Immature natural killer cell (primary cell): ENCODE measurements around the gene LONP2. TPM values are rescaled to one million over a fixed set of nuclear protein-coding genes. Genes with fewer than 3 reads are reported as not detected.
"Not testable (repeated sequence)": the region's sequence is repeated elsewhere in the genome, so short reads cannot be mapped to it uniquely, and the experiment has no call there.

Experiments used
- DNase-seq, 3 donors: peaks; one replicate each; pipeline ENCODE4 v3.0.0; 2022; ENCODE audit warnings: mixed read lengths in 1 of 3
- H3K27ac Mint-ChIP-seq, 6 donors: one replicate each; pipeline ENCODE4 v1.8.0; 2020; ENCODE audit warnings: mixed read lengths in 6 of 6, mild to moderate bottlenecking in 5 of 6, inconsistent platforms in 4 of 6, moderate library complexity in 3 of 6
- H3K27me3 Mint-ChIP-seq, 3 donors: one replicate each; pipeline ENCODE4 v1.8.0; 2020 to 2021; ENCODE audit warnings: low read depth in 3 of 3, mild to moderate bottlenecking in 3 of 3, mixed read lengths in 3 of 3, moderate library complexity in 3 of 3, inconsistent platforms in 1 of 3
- H3K36me3 Mint-ChIP-seq, 3 donors: one replicate each; pipeline ENCODE4 v1.8.0; 2020; ENCODE audit warnings: mixed read lengths in 3 of 3, inconsistent platforms in 2 of 3, mild to moderate bottlenecking in 2 of 3
- H3K4me1 Mint-ChIP-seq, 2 donors: one replicate each; pipeline ENCODE4 v1.8.0; 2020; ENCODE audit warnings: inconsistent platforms in 2 of 2, mild to moderate bottlenecking in 2 of 2, mixed read lengths in 2 of 2, moderate library complexity in 1 of 2
- H3K4me3 Mint-ChIP-seq, 5 donors: one replicate each; pipeline ENCODE4 v1.8.0; 2020; ENCODE audit warnings: mild to moderate bottlenecking in 5 of 5, mixed read lengths in 5 of 5, inconsistent platforms in 3 of 5, moderate library complexity in 3 of 5
- H3K9me3 Mint-ChIP-seq, 6 donors: one replicate each; pipeline ENCODE4 v1.8.0; 2020; ENCODE audit warnings: mild to moderate bottlenecking in 6 of 6, mixed read lengths in 6 of 6, inconsistent platforms in 4 of 6, moderate library complexity in 3 of 6
- polyA plus RNA-seq, 3 donors: library from polyadenylated mRNA; unstranded; fragments of 300-500 nt; fragmentation: Illumina TruSeq; gene quantifications; one replicate each; pipeline ENCODE4 v1.2.3, GENCODE V29; 2021

Gene LONP2
- polyA plus RNA-seq, 3 donors from 2014 or later: 9.7 to 32.4 (median 17.6) TPM

DNA sequence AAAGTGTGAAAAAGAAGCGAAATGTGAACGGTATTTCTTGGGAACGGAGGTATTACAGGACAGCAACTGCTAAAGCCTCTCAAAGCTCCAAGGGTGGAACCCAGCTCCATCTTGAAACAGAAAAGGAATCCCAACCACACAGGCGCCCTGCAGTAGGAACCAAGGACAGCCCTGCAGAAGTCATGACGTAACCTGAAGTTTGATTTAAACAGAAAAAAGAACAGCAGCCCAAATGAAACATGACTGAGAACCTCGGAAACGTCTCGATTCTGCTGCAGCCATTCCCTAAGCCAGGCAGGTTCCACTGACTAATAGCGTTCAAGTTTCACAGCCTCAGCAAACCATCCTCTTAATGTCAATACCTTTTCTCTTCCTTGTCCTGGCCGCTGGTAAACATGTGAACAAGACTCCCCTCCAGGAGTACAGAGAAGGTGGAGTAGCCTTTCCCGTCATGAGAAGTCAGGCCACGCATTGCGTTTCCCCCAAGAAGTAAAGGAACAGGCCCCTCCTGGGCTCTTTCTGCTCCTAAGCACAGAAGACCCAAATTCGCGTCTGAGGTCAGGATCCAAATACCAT lies 121.0 kb downstream of the LONP2 start:
- H3K9me3 Mint-ChIP-seq: no peaks in the 10 kb centered on the region
- H3K36me3 Mint-ChIP-seq: no peaks in the 10 kb centered on the region
- peak overlapping the region; percentile 74 to 93 (median 80) for H3K4me3 Mint-ChIP-seq
- peak overlapping the region in 1 of 6 donors; percentile 84 for H3K27ac Mint-ChIP-seq
- H3K27me3 Mint-ChIP-seq: peaks cover 0 to 2% (median 0%) of the 10 kb centered on the region in 3 donors
- peaks cover 23 to 48% of the 10 kb centered on the region in 2 donors for H3K4me1 Mint-ChIP-seq
- DNase-seq: no peak

DNA sequence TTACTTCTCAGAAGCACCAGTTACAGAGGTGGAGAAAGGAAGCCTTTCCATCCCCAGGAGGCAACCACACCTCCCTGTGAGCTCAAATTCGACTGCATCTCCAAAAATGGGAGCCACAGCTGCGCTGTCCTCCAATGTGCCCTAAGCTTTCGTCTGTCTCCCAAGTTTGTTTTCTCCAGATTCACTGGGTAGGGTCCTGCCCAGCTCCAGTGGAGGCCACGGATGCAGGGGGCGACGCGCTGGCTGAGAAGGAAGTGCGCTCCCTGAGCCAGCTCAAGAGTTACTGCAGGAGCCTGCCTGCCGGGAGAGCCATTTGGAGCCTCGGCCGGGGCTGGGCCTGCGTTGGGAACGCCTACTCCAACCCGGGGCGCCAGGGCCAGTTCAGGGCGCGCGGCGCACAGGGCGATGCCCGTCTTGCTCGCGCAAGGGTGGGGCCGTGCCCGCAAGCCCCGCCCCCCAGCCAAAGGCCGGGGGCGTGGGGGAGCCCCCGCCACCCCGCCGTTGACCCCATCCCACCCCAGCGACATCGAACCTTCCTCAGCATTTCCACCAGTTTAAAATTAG lies 121.6 kb downstream of the LONP2 start:
- H3K4me1 Mint-ChIP-seq: peaks cover 23 to 49% of the 10 kb centered on the region in 2 donors
- DNase-seq: peak; percentile 47 to 55 (median 47)
- peaks cover 0 to 2% (median 0%) of the 10 kb centered on the region in 3 donors for H3K27me3 Mint-ChIP-seq
- peak overlapping the region in 4 of 6 donors; percentile 72 to 84 (median 80) for H3K27ac Mint-ChIP-seq
- H3K36me3 Mint-ChIP-seq: no peaks in the 10 kb centered on the region
- H3K4me3 Mint-ChIP-seq: peak overlapping the region; percentile 80 to 93 (median 87)
- no peaks in the 10 kb centered on the region for H3K9me3 Mint-ChIP-seq

DNA sequence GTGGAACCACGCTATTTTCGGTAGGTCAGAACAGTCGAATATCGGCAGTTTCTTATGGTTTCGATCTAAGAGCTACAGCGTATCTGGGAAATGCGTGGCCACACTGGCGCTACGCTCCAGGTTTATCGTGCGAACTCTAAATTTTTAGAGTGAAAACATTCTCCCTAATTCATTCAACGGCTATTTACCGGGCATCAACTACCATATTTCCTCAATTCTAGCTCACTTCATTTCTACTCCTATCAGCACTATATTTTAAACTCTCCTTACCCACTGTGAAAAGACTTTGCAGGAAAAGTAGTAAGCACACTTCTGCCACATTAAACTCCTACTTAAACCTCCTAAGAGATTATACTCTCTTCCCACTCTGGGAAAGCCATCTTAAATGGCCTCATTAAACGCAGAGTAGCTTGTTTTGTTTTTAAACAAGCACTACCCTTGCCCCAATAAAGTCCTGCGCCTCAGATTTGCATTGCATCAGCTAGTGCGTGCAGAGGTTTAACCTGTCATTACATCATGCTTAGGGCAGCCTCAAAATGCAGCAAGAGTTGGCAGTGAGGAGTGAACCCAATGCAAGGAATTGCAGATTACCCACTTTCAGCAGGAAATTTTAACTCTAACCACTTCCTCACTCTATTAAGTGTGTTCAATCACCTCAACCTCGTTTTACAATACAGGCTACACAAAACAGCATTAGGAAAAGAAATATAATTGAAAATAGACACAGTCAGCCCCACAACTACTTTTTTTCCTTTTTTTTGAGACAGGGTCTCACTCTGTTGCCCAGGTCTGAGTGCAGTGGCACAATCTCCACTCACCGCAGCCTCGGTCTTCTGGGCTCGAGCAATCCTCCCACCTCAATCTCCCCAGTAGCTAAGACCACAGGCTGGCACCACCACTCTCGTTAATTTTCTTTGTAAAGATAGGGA lies 122.3 kb downstream of the LONP2 start:
- peak overlapping the region; percentile 80 to 93 (median 87) for H3K4me3 Mint-ChIP-seq
- DNase-seq: peak; percentile 13 to 36 (median 23)
- peak overlapping the region; percentile 9 to 87 (median 80) for H3K27ac Mint-ChIP-seq
- peaks cover 23 to 49% of the 10 kb centered on the region in 2 donors for H3K4me1 Mint-ChIP-seq
- H3K9me3 Mint-ChIP-seq: no peaks in the 10 kb centered on the region
- H3K36me3 Mint-ChIP-seq: no peaks in the 10 kb centered on the region
- H3K27me3 Mint-ChIP-seq: peaks cover 0 to 2% (median 0%) of the 10 kb centered on the region in 3 donors

DNA sequence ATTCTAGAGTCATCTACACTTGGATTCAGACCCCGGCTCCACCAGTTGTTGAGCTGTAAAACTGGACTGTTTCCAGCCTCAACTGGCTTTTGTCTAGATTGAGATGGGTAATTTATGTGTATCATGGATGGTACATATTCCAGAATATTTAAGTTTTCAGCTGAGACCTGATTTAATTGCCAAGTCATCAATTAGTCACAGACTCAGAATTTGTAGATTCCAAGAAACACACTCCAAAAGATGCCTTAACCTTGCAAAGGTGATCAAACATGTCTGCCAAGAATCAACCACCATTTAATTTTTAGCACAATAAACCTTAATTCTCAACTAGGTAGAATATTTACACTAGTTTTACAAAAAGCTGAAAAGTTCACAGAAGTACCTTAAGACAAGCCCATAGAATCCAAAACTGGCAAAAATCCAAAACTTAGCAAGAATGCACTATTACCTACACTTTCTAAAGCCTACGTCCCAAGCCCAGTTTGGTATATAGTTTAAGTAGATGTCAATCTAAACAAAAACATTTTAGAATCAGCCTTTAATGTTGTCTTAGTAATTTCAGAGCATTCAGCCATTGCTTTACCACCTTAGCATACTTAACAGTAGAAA lies 123.4 kb downstream of the LONP2 start:
- DNase-seq: no peak
- Mint-ChIP-seq H3K4me3 (peak overlapping the region in 1 of 5 donors; percentile 91), H3K9me3 (no peaks in the 10 kb centered on the region), H3K36me3 (no peaks in the 10 kb centered on the region), H3K27ac (no peak overlapping the region), H3K4me1 (peaks cover 23 to 49% of the 10 kb centered on the region in 2 donors), H3K27me3 (peaks cover 0 to 2% (median 0%) of the 10 kb centered on the region in 3 donors)

DNA sequence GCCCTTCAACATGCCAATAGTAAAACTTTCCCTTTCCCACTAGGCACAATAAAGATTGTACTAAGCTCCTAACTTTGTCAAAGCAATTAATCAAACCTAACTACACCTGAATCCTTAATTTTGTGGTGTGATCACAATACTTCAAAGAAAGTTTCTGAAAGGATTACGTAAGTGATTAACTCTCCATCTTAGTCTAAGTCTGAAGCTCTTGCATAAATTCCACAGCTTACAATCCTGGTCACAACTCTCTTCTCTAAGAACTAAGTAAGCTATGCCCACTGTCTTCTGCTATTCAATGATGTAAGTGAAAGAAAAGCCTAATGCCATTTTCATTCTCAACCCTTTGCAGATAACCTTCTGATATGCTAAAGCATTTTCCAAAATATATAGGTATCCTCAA lies 125.7 kb downstream of the LONP2 start:
- H3K9me3 Mint-ChIP-seq: no peaks in the 10 kb centered on the region
- no peak for DNase-seq
- no peak overlapping the region for H3K27ac Mint-ChIP-seq
- H3K27me3 Mint-ChIP-seq: peaks cover 0 to 2% (median 0%) of the 10 kb centered on the region in 3 donors
- no peaks in the 10 kb centered on the region for H3K36me3 Mint-ChIP-seq
- no peak overlapping the region for H3K4me3 Mint-ChIP-seq
- peaks cover 20 to 37% of the 10 kb centered on the region in 2 donors for H3K4me1 Mint-ChIP-seq

DNA sequence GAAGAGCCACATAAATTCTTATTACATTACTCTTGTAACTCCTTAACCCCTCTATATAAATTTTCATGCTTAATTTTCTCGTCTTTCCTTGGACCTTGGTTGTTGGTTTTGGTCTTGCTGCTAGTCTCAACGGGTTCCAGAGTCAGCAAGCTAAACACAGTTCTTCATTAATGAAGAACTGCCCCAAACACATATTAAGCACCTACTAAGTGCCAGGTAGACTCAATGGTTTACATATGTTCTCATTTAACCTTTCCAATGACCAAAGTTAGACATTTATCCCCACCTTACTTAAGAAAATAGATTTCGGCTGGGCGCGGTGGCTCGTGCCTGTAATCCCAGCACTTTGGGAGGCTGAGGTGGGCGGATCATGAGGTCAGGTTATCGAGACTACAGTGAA lies 126.1 kb downstream of the LONP2 start:
- no peak overlapping the region for H3K4me3 Mint-ChIP-seq
- no peak for DNase-seq
- no peaks in the 10 kb centered on the region for H3K9me3 Mint-ChIP-seq
- H3K27me3 Mint-ChIP-seq: peaks cover 0 to 2% (median 0%) of the 10 kb centered on the region in 3 donors
- H3K36me3 Mint-ChIP-seq: no peaks in the 10 kb centered on the region
- H3K27ac Mint-ChIP-seq: no peak overlapping the region
- H3K4me1 Mint-ChIP-seq: peaks cover 15 to 32% of the 10 kb centered on the region in 2 donors

DNA sequence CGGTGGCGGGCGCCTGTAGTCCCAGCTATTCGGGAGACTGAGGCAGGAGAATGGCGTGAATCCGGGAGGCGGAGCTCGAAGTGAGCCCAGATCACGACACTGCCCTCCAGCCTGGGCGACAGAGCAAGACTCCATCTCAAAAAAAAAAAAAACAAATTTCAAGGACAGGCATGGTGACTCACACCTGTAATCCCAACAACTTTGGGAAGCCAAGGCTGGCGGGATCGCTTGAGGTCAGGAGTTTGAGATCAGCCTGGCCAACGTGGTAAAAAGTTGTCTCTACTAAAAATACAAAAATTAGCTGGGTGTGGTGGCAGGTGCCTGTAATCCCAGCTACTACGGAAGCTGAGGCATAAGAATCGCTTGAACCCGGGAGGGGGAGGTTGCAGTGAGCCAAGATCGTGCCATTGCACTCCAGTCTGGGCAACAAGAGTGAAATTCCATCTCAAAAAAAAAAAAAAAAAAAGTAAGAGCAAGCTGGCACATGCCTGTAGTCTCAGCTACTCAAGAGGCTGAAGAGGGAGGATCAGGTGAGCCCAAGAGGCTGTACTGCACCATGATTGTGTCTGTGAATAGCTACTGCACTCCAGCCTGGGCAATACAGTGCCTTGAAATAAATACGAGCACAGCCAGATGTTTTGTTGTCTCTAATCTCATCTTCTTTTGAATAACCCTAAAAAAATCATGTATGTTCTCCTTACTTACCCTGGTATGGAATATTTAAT lies 126.7 kb downstream of the LONP2 start:
- not testable (repeated sequence) for H3K4me3 Mint-ChIP-seq, H3K36me3 Mint-ChIP-seq, H3K27me3 Mint-ChIP-seq, H3K27ac Mint-ChIP-seq, DNase-seq, H3K9me3 Mint-ChIP-seq
- H3K4me1 Mint-ChIP-seq: peaks cover 10 to 28% of the 10 kb centered on the region in 2 donors

DNA sequence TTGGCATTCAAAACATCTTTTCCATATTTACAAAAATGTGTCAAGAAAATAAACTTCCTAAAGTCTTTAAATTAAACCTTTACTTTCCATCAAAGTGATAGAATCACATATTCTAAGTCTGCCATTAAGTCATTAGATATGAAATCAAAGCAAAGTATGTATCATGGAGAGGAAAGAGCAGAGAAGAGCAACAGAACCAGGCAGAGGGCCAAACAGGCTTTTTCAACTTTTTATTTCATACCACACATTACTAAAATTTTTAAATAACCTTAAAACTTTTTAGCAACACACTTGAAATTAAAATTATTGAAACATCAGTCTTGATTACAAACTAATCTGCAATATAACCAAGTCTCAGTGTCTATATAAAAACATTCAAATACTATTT lies 127.3 kb downstream of the LONP2 start:
- Mint-ChIP-seq H3K27me3 (peaks cover 0 to under 1% (median 0%) of the 10 kb centered on the region in 3 donors), H3K4me3 (no peak overlapping the region), H3K9me3 (no peaks in the 10 kb centered on the region), H3K36me3 (no peaks in the 10 kb centered on the region), H3K4me1 (peaks cover 6 to 23% of the 10 kb centered on the region in 2 donors), H3K27ac (no peak overlapping the region)
- DNase-seq: no peak

DNA sequence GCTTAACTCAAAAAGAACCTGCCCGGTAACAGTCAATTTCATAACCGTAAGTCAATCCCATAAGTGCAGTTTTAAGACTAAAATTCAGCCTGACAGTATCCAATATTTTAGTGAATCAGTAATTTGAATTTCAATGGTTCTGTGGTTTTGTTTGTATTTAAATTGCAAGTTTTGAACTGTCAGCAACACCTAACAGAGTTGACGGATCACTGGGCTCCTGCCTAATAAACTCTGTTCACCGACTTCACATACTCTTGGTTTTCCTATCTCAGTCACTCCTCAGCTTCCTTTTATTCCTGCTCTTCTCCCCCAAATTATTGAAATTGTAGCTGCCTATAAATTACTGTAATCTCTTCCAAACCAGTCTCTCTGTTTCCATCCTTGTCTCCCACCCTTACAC lies 128.6 kb downstream of the LONP2 start:
- H3K9me3 Mint-ChIP-seq: no peaks in the 10 kb centered on the region
- H3K4me3 Mint-ChIP-seq: no peak overlapping the region
- no peaks in the 10 kb centered on the region for H3K36me3 Mint-ChIP-seq
- no peak overlapping the region for H3K27ac Mint-ChIP-seq
- H3K27me3 Mint-ChIP-seq: no peaks in the 10 kb centered on the region
- H3K4me1 Mint-ChIP-seq: peaks cover 7 to 19% of the 10 kb centered on the region in 2 donors
- DNase-seq: no peak

DNA sequence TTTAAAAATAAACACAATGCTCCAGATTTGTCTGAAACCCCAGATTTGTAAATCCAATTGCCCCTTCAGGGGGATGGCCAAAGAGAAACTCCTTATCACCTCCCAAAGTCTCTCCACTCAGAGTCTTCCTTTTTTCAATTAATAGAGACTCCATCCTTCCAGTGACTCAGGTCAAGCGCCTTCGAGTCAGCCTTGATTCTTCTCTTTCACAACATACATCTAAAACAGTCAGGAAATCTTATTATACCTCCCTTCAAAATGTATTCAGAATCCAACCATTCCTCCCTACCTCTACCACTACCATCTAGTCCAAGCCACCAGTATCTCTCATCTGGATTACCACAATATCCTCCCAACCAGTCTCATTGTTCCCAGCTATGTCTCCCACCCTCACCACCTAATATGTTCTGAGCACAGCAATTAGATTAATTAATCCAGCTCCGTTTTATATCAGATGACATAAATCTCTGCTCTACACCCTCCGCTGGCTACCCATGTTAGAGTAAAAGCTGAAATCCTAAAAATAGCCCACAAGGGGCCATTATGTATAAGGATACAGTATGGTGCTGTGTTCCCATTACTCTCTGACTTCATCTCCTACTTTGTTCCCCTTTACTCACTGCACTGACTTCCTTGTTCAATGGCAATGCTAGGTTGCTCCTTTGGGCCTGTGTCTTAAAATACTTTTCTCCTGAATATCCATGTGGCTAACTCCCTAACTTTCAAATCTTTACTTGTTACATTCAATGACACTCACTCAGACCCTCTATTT lies 129.3 kb downstream of the LONP2 start:
- Mint-ChIP-seq H3K4me1 (peaks cover 14 to 23% of the 10 kb centered on the region in 2 donors), H3K36me3 (no peaks in the 10 kb centered on the region), H3K9me3 (no peaks in the 10 kb centered on the region), H3K27me3 (no peaks in the 10 kb centered on the region), H3K27ac (no peak overlapping the region), H3K4me3 (no peak overlapping the region)
- no peak for DNase-seq

DNA sequence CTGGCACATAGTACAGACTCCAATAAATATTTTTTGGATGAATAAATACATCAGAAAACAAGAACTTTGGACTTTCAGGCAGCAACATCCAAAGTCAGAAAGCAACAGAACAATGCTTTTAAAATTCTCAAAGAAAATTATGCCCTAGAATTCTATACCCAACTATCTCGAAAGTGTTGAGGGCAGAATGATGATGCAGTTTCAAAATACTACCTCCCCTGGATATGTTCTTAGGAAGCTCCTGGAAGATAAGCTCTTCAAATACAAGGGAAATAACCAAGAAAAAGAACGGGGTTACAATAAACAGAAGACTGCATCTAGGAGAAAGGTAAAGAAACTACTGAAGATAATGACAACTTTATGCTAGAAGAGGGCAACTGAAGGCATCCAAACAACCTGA lies 130.2 kb downstream of the LONP2 start:
- Mint-ChIP-seq H3K27ac (no peak overlapping the region), H3K27me3 (peaks cover 0 to 2% (median 0%) of the 10 kb centered on the region in 3 donors), H3K4me3 (no peak overlapping the region), H3K9me3 (no peaks in the 10 kb centered on the region), H3K36me3 (no peaks in the 10 kb centered on the region), H3K4me1 (peaks cover 22 to 31% of the 10 kb centered on the region in 2 donors)
- DNase-seq: no peak

DNA sequence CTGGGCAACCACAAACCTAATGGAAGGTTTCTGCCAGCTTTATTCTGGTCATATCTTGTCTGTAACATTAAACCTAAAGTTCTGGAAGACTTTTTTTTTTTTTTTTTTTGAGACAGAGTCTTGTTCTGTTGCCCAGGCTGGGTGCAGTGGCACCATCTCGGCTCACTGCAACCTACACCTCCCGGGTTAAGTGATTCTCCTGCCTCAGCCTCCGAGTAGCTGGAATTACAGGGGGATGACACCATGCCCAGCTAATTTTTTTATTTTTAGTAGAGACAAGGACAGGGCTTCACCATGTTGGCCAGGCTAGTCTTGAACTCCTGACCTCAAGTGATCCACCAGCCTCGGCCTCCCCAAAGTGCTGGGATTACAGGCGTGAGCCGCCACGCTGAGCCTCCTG lies 133.2 kb downstream of the LONP2 start:
- H3K9me3 Mint-ChIP-seq, H3K36me3 Mint-ChIP-seq, H3K27ac Mint-ChIP-seq, DNase-seq, H3K4me3 Mint-ChIP-seq, H3K27me3 Mint-ChIP-seq: not testable (repeated sequence)
- H3K4me1 Mint-ChIP-seq: peaks cover 27 to 41% of the 10 kb centered on the region in 2 donors
